Testis (tissue), 3 donors: ENCODE results near the gene KCNQ1. TPM values are rescaled to one million over a fixed set of nuclear protein-coding genes. Genes with fewer than 3 reads are reported as not detected.

ENCODE experiments used
- DNase-seq: peaks from one replicate; pipeline ENCODE4 v3.0.0-alpha.2; 2019
- H3K27ac ChIP-seq, 2 donors: fragments of 200-600 bp; sonication (generic); one replicate each; pipeline ENCODE4 v1.5.1; 2019
- H3K27me3 ChIP-seq: fragments of 200-600 bp; sonication (generic); one replicate; pipeline ENCODE4 v1.5.1; 2019
- H3K36me3 ChIP-seq: fragments of 200-600 bp; sonication (generic); one replicate; pipeline ENCODE4 v1.5.1; 2017; ENCODE audit warnings: low read depth; ENCODE audit errors: missing control alignments
- H3K4me1 ChIP-seq: fragments of 200-600 bp; sonication (generic); one replicate; pipeline ENCODE4 v1.5.1; 2019
- H3K4me3 ChIP-seq, 2 donors: fragments of 200-600 bp; sonication (generic); one replicate each; pipeline ENCODE4 v1.5.1; 2017 to 2019
- H3K9me3 ChIP-seq: fragments of 200-600 bp; sonication (generic); one replicate; pipeline ENCODE4 v1.5.1; 2017
- POLR2A ChIP-seq: fragments of 450-650 bp; IDR thresholded peaks from one replicate; pipeline ENCODE4 v1.6.1; 2017; ENCODE audit warnings: antibody characterized with exemption, mild to moderate bottlenecking, moderate library complexity
- WGBS, 2 donors: methylation state at CpG; one replicate each; pipeline ENCODE4 v1.1.5; 2018; 5-methylcytosine and 5-hydroxymethylcytosine counted together
- intact Hi-C: fragments of 100-400 bp; cut with DNase I; formaldehyde crosslinking; loops from one replicate; pipeline ENCODE4 v1.15.1; 2023; ENCODE audit warnings: low total_unique reads
- polyA plus RNA-seq: library from polyadenylated mRNA; stranded (reverse); fragments of 350-450 nt; fragmentation: Illumina TruSeq; extraction: RNeasy Lipid Tissue Mini Kit (QIAGEN cat#74804); gene quantifications from one replicate; pipeline ENCODE4 v1.2.3, GENCODE V29; 2014; ENCODE audit warnings: low read depth, low replicate concordance; ENCODE audit not compliant: insufficient read depth
- total RNA-seq, 2 donors: library from RNA; depleted of rRNA; stranded (reverse); fragments of >200 nt; gene quantifications; one replicate each; pipeline ENCODE4 v1.2.3, GENCODE V29; 2016
- TF ChIP-seq, protein P1 (sequence below), 3 experiments: fragments of 450-650 bp in 2 of 3; fragments of 200-600 bp in 1 of 3; sonication (generic) in 1 of 3; IDR thresholded peaks; one replicate each; pipeline ENCODE4 v1.5.1; 2016 to 2019; ENCODE audit warnings: antibody characterized with exemption in 3 of 3, mild to moderate bottlenecking in 2 of 3, moderate library complexity in 1 of 3

The KCNQ1 gene
- total and polyA plus RNA-seq, 3 donors from 2014 or later, result 6.0 to 24.2 (median 12.8) TPM

DNA sequence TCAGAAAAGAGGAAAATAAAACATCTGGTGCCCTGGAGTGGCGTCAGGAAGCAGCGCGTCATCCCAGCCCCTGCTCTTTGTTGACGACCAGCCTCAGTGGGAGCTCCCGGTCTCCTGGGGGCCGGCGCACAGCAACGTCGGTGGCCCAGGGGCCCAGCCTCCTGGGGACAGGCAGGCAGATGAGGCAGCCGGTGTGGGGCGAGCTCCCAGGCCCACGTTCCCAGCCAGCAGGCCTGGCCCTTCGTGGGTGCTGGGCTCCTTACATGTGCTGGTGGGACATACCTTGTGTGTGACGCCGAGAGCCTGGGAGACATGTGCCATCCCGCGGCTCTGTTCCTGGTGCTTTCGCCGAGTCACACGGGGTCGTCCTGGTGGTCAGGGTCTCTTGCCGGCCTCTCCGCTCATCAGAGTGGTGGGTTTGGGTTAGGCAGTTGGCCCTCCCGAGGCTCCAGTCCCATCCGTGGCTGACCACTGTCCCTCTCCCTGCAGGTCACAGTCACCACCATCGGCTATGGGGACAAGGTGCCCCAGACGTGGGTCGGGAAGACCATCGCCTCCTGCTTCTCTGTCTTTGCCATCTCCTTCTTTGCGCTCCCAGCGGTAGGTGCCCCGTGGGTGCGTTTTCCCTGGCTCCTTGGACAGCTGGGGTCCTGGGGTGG is 138.3 kb downstream of the KCNQ1 start:
- intact Hi-C loops, result no loop called here
- Histone ChIP-seq H3K27me3 (no peaks in the 10 kb centered on the region), H3K27ac (no peak overlapping the region), H3K36me3 (no peaks in the 10 kb centered on the region), H3K4me3 (no peak overlapping the region), H3K4me1 (no peaks in the 10 kb centered on the region), H3K9me3 (no peaks in the 10 kb centered on the region)
- 84 to 95% methylated on average over 19 to 30 of the region's 33 CpGs for WGBS, 2 donors
- peak; percentile 8 for DNase-seq
- no peak for TF ChIP-seq POLR2A
- TF ChIP-seq, protein P1, sequence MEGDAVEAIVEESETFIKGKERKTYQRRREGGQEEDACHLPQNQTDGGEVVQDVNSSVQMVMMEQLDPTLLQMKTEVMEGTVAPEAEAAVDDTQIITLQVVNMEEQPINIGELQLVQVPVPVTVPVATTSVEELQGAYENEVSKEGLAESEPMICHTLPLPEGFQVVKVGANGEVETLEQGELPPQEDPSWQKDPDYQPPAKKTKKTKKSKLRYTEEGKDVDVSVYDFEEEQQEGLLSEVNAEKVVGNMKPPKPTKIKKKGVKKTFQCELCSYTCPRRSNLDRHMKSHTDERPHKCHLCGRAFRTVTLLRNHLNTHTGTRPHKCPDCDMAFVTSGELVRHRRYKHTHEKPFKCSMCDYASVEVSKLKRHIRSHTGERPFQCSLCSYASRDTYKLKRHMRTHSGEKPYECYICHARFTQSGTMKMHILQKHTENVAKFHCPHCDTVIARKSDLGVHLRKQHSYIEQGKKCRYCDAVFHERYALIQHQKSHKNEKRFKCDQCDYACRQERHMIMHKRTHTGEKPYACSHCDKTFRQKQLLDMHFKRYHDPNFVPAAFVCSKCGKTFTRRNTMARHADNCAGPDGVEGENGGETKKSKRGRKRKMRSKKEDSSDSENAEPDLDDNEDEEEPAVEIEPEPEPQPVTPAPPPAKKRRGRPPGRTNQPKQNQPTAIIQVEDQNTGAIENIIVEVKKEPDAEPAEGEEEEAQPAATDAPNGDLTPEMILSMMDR (IDR thresholded peaks at IDR 0.05), result no peak

DNA sequence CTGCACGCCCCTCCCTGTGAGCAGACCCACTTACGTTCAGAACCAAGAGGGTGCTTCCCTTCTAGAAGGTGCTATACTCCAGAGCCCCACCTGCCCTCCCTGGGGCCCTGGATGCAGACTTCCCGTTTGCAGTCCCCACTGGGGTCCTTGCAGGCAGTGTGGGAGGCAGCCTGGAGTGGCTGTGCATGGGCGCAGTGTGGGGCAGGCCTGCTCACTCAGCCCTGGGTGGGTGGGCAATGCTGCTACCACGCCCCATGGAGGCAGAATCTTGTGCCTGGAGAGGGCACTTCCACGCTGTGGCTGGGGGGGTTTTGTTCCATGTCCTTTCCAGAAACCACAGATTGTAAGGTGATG is 138.8 kb downstream of the KCNQ1 start:
- WGBS, 2 donors, result 90 to 95% methylated on average over 6 of the region's 6 CpGs

DNA sequence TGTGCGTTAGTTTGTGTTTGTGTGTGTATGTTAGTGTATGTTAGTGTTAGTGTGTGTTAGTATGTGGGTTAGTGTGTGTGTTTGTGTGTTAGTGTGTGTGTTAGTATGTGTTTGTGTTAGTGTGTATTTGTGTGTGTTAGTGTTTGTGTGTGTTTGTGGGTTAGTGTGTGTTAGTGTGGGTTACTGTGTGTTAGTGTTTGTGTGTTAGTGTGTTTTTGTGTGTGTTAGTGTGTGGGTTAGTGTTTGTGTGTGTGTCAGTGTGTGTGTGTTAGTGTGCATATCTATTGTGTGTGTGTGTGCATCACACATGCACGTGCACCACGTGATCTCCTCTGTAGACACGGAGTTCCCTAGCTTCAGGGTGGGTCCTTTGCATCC is 139.6 kb downstream of the KCNQ1 start:
- H3K27me3 ChIP-seq, result no peaks in the 10 kb centered on the region
- H3K36me3 ChIP-seq, result no peaks in the 10 kb centered on the region
- TF ChIP-seq, protein P1 (IDR thresholded peaks at IDR 0.05), result no peak
- no peak for TF ChIP-seq POLR2A
- H3K9me3 ChIP-seq, result no peaks in the 10 kb centered on the region
- intact Hi-C loops, result no loop called here
- no peak overlapping the region for H3K4me3 ChIP-seq
- no peak for DNase-seq
- WGBS, 2 donors, result 60 to 94% methylated on average over 4 of the region's 4 CpGs
- no peaks in the 10 kb centered on the region for H3K4me1 ChIP-seq
- no peak overlapping the region for H3K27ac ChIP-seq

More for the DNA sequence above, 138.8 kb downstream of the KCNQ1 start:
- Histone ChIP-seq H3K27ac (no peak overlapping the region), H3K4me1 (no peaks in the 10 kb centered on the region), H3K36me3 (no peaks in the 10 kb centered on the region), H3K27me3 (no peaks in the 10 kb centered on the region), H3K9me3 (no peaks in the 10 kb centered on the region), H3K4me3 (no peak overlapping the region)
- intact Hi-C loops, result no loop called here
- no peak for DNase-seq
- TF ChIP-seq, protein P1 (IDR thresholded peaks at IDR 0.05), result no peak
- TF ChIP-seq POLR2A, result no peak

DNA sequence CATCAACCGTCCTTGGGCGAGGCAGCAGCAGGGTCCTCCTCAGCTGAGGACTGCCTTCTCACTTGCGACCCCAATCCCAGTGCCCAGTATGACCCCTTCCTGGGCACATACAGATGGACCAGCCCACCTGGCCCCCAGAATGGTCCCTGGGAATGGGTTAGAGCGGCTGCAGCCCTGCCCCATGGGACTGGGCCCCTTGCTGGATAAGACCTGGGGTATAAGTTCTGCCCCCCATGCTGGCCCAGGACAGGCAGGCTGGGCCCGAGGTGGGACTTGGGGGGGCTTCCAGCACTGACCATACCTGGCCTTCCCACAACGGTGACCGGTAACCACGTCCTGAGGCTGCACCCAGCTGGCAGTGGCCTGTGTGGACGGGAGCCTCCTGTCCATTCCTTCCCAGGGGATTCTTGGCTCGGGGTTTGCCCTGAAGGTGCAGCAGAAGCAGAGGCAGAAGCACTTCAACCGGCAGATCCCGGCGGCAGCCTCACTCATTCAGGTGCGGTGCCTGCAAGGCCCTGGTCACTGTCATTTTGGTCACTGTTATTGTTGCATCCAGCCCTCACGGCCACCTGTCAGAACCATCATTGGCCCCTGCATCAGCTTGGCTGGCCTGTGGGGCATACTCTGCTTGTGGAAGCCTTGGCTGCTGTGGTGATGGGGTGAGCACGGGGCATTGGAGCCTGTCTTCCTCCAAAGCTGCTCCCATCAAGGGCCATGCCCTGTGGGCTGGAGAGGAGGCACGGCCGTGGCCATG is 140.2 kb downstream of the KCNQ1 start:
- WGBS, 2 donors, result 93 to 95% methylated on average over 3 to 18 of the region's 18 CpGs
- TF ChIP-seq POLR2A, result no peak
- TF ChIP-seq, protein P1 (IDR thresholded peaks at IDR 0.05), result no peak
- DNase-seq, result peak; percentile 12
- Histone ChIP-seq H3K4me3 (no peak overlapping the region), H3K9me3 (no peaks in the 10 kb centered on the region), H3K27ac (no peak overlapping the region), H3K36me3 (no peaks in the 10 kb centered on the region), H3K4me1 (no peaks in the 10 kb centered on the region), H3K27me3 (no peaks in the 10 kb centered on the region)
- intact Hi-C loops, result no loop called here
